ENCODE measurements around the gene PCDHA1.

The PCDHA1 gene

GRCh38 chr5:140992828-140993227, 206.9 kb downstream of the PCDHA1 start:
- DNase-seq (ENCODE audit: insufficient read length, low spot score) (no peak), FAIRE-seq (no peak)
- no peak for TF ChIP-seq CTCF (IDR thresholded peaks at IDR 0.05; ENCODE audit: insufficient read depth, missing control alignments)

GRCh38 chr5:140996060-140996459, 210.1 kb downstream of the PCDHA1 start:
- no peak for TF ChIP-seq CTCF (IDR thresholded peaks at IDR 0.05; ENCODE audit: insufficient read depth, missing control alignments)
- FAIRE-seq (no peak), DNase-seq (ENCODE audit: insufficient read length, low spot score) (no peak)

GRCh38 chr5:140998921-140999410, 213.0 kb downstream of the PCDHA1 start:
- DNase-seq (ENCODE audit: insufficient read length, low spot score), result no peak
- TF ChIP-seq CTCF (IDR thresholded peaks at IDR 0.05; ENCODE audit: insufficient read depth, missing control alignments), result no peak
- peak; percentile 25 for FAIRE-seq

GRCh38 chr5:141001446-141001843, 215.5 kb downstream of the PCDHA1 start:
- FAIRE-seq (no peak), DNase-seq (ENCODE audit: insufficient read length, low spot score) (no peak)
- no peak for TF ChIP-seq CTCF (IDR thresholded peaks at IDR 0.05; ENCODE audit: insufficient read depth, missing control alignments)

GRCh38 chr5:141001844-141002604, 216.1 kb downstream of the PCDHA1 start:
- FAIRE-seq (peak; percentile 71), DNase-seq (ENCODE audit: insufficient read length, low spot score) (peak; percentile 43)
- TF ChIP-seq CTCF (IDR thresholded peaks at IDR 0.05; ENCODE audit: insufficient read depth, missing control alignments), result no peak

- no peak for FAIRE-seq
- no peak for TF ChIP-seq CTCF (IDR thresholded peaks at IDR 0.05; ENCODE audit: insufficient read depth, missing control alignments)
- no peak for DNase-seq (ENCODE audit: insufficient read length, low spot score)
These were observed 216.6 kb downstream of the PCDHA1 start for GRCh38 chr5:141002605-141002965.

- no peak for DNase-seq (ENCODE audit: insufficient read length, low spot score)
- FAIRE-seq, result no peak
- no peak for TF ChIP-seq CTCF (IDR thresholded peaks at IDR 0.05; ENCODE audit: insufficient read depth, missing control alignments)
These were observed 217.1 kb downstream of the PCDHA1 start for GRCh38 chr5:141003031-141003430.

All from D721Med (cell line).